Measurements from ENCODE around the gene OR51B4.
"Not testable (repeated sequence)": the region's sequence is repeated elsewhere in the genome, so short reads cannot be mapped to it uniquely, and the experiment has no call there.

OR51B4 gene

GRCh38 chr11:5317292-5317691 is 15.5 kb upstream of the OR51B4 start:
- Histone ChIP-seq H3K27me3 (no peaks in the 10 kb centered on the region), H3K27ac (no peak overlapping the region), H3K36me3 (no peaks in the 10 kb centered on the region), H3K9me3 (no peaks in the 10 kb centered on the region), H3K4me1 (ENCODE audit: control insufficient read depth in 1 of 2, insufficient read depth in 1 of 2, low read depth in 1 of 2, low read length in 1 of 2) (no peaks in the 10 kb centered on the region), H3K4me3 (ENCODE audit: low read depth in 1 of 2, low read length in 1 of 2) (no peak overlapping the region)
- TF ChIP-seq CTCF (IDR thresholded peaks at IDR 0.05) = no peak

- not testable (repeated sequence) for H3K27me3 ChIP-seq; H3K36me3 ChIP-seq; H3K4me1 ChIP-seq (ENCODE audit: control insufficient read depth in 1 of 2, insufficient read depth in 1 of 2, low read depth in 1 of 2, low read length in 1 of 2); H3K9me3 ChIP-seq; H3K4me3 ChIP-seq (ENCODE audit: low read depth in 1 of 2, low read length in 1 of 2); H3K27ac ChIP-seq
Observed at GRCh38 chr11:5313326-5314023, 11.7 kb upstream of the OR51B4 start.

- H3K4me1 ChIP-seq (ENCODE audit: control insufficient read depth in 1 of 2, insufficient read depth in 1 of 2, low read depth in 1 of 2, low read length in 1 of 2) = no peaks in the 10 kb centered on the region
- H3K27ac ChIP-seq = no peak overlapping the region
- no peaks in the 10 kb centered on the region for H3K9me3 ChIP-seq
- TF ChIP-seq CTCF (IDR thresholded peaks at IDR 0.05) = no peak
- H3K4me3 ChIP-seq (ENCODE audit: low read depth in 1 of 2, low read length in 1 of 2) = no peak overlapping the region
- H3K27me3 ChIP-seq = no peaks in the 10 kb centered on the region
- H3K36me3 ChIP-seq = no peaks in the 10 kb centered on the region
Observed at GRCh38 chr11:5310423-5310822, 8.7 kb upstream of the OR51B4 start.

- no peak overlapping the region for H3K4me3 ChIP-seq (ENCODE audit: low read depth in 1 of 2, low read length in 1 of 2)
- no peak overlapping the region for H3K27ac ChIP-seq
- H3K27me3 ChIP-seq = no peaks in the 10 kb centered on the region
- TF ChIP-seq CTCF (IDR thresholded peaks at IDR 0.05) = no peak
- H3K4me1 ChIP-seq (ENCODE audit: control insufficient read depth in 1 of 2, insufficient read depth in 1 of 2, low read depth in 1 of 2, low read length in 1 of 2) = no peaks in the 10 kb centered on the region
- H3K36me3 ChIP-seq = no peaks in the 10 kb centered on the region
- H3K9me3 ChIP-seq = no peaks in the 10 kb centered on the region
Observed at GRCh38 chr11:5307256-5308019, 5.7 kb upstream of the OR51B4 start.

GRCh38 chr11:5304046-5304445 is 2.3 kb upstream of the OR51B4 start:
- Histone ChIP-seq H3K27me3 (no peaks in the 10 kb centered on the region), H3K27ac (no peak overlapping the region), H3K4me1 (ENCODE audit: control insufficient read depth in 1 of 2, insufficient read depth in 1 of 2, low read depth in 1 of 2, low read length in 1 of 2) (no peaks in the 10 kb centered on the region), H3K36me3 (no peaks in the 10 kb centered on the region), H3K4me3 (ENCODE audit: low read depth in 1 of 2, low read length in 1 of 2) (no peak overlapping the region), H3K9me3 (no peaks in the 10 kb centered on the region)
- TF ChIP-seq CTCF (IDR thresholded peaks at IDR 0.05) = no peak

- Histone ChIP-seq H3K27me3 (no peaks in the 10 kb centered on the region), H3K4me3 (ENCODE audit: low read depth in 1 of 2, low read length in 1 of 2) (no peak overlapping the region), H3K9me3 (no peaks in the 10 kb centered on the region), H3K36me3 (no peaks in the 10 kb centered on the region), H3K27ac (no peak overlapping the region), H3K4me1 (ENCODE audit: control insufficient read depth in 1 of 2, insufficient read depth in 1 of 2, low read depth in 1 of 2, low read length in 1 of 2) (no peaks in the 10 kb centered on the region)
- no peak for TF ChIP-seq CTCF (IDR thresholded peaks at IDR 0.05)
Observed at GRCh38 chr11:5303626-5304025, 1.9 kb upstream of the OR51B4 start.

All from neutrophil (primary cell).